Gastroesophageal sphincter (tissue), 4 donors: ENCODE results near the gene CUTA. TPM values are rescaled to one million over a fixed set of nuclear protein-coding genes. Genes with fewer than 3 reads are reported as not detected.
"Not testable (repeated sequence)": the region's sequence is repeated elsewhere in the genome, so short reads cannot be mapped to it uniquely, and the experiment has no call there.

Experiments
- ATAC-seq: fragments of 150-250 bp; one replicate; pipeline ENCODE4 v1.9.1; 2016; ENCODE audit warnings: mild to moderate bottlenecking, moderate library complexity
- H3K27ac ChIP-seq, 4 donors: fragments of 200-600 bp; sonication (generic) in 3 of 4; 1 replicate in 3 of 4; 2 replicates in 1 of 4; pipeline ENCODE4 v1.5.1; 2016 to 2019
- H3K27me3 ChIP-seq: fragments of 200-600 bp; sonication (generic); one replicate; pipeline ENCODE4 v1.5.1; 2019
- H3K36me3 ChIP-seq, 2 donors: fragments of 200-600 bp; sonication (generic); one replicate each; pipeline ENCODE4 v1.5.1; 2019; ENCODE audit warnings: control low read depth in 1 of 2
- H3K4me1 ChIP-seq, 3 donors: fragments of 200-600 bp; sonication (generic); 1 replicate in 2 of 3; 2 replicates in 1 of 3; pipeline ENCODE4 v1.5.1; 2016 to 2019; ENCODE audit warnings: control low read depth in 2 of 3
- H3K4me3 ChIP-seq, 2 donors: fragments of 200-600 bp; sonication (generic); one replicate each; pipeline ENCODE4 v1.5.1; 2019; ENCODE audit warnings: mild to moderate bottlenecking in 1 of 2, moderate library complexity in 1 of 2
- H3K9me3 ChIP-seq, 3 donors: fragments of 200-600 bp; sonication (generic); one replicate each; pipeline ENCODE4 v1.5.1; 2017 to 2019; ENCODE audit warnings: control low read depth in 2 of 3
- CTCF ChIP-seq, 4 experiments: fragments of 200-600 bp in 2 of 4; fragments of 450-650 bp in 2 of 4; sonication (generic) in 1 of 4; IDR thresholded peaks; one replicate each; pipeline ENCODE4 v1.5.1; 2017 to 2019; ENCODE audit warnings: antibody characterized with exemption in 4 of 4, mild to moderate bottlenecking in 2 of 4, moderate library complexity in 2 of 4
- EP300 ChIP-seq: sonication (generic); formaldehyde crosslinking; IDR thresholded peaks from one replicate; pipeline ENCODE4 v1.6.1; 2017; ENCODE audit warnings: antibody characterized with exemption, mild to moderate bottlenecking
- POLR2A ChIP-seq, 2 donors: fragments of 450-650 bp; IDR thresholded peaks; one replicate each; pipeline ENCODE4 v1.6.1; 2017; ENCODE audit warnings: antibody characterized with exemption in 2 of 2, mild to moderate bottlenecking in 2 of 2, moderate library complexity in 1 of 2
- POLR2AphosphoS5 ChIP-seq: sonication (generic); formaldehyde crosslinking; IDR thresholded peaks from one replicate; pipeline ENCODE4 v1.6.1; 2017; ENCODE audit warnings: antibody characterized with exemption
- WGBS, 2 donors: methylation state at CpG; one replicate each; pipeline ENCODE4 v1.1.5; 2018; ENCODE audit warnings: low coverage in 1 of 2; 5-methylcytosine and 5-hydroxymethylcytosine counted together
- total RNA-seq, 4 donors: library from RNA; depleted of rRNA; stranded (reverse); fragments of >200 nt; gene quantifications; one replicate each; pipeline ENCODE4 v1.1.0, GENCODE V29; 2016

Gene CUTA
- total RNA-seq, 4 donors from 2014 or later: 90.2 to 144 (median 124) TPM

- H3K27ac ChIP-seq: no peak overlapping the region
- no peaks in the 10 kb centered on the region for H3K36me3 ChIP-seq
- no peak overlapping the region for H3K4me3 ChIP-seq
- no peaks in the 10 kb centered on the region for H3K27me3 ChIP-seq
- WGBS, 2 donors: 41 to 64% methylated on average over 1 of the region's 4 CpGs
- peaks cover 0 to 22% (median 14%) of the 10 kb centered on the region in 3 donors for H3K4me1 ChIP-seq
- no peaks in the 10 kb centered on the region for H3K9me3 ChIP-seq
- ATAC-seq: no peak
- TF ChIP-seq POLR2AphosphoS5 (no peak), EP300 (no peak), POLR2A (IDR thresholded peaks at IDR 0.05) (no peak), CTCF (IDR thresholded peaks at IDR 0.05) (no peak)
Measured at GRCh38 chr6:33377171-33377570, 40.7 kb downstream of the CUTA start.

GRCh38 chr6:33375143-33375671 lies 42.7 kb downstream of the CUTA start:
- ATAC-seq: peak; percentile 93
- Histone ChIP-seq H3K27ac (peak overlapping the region; percentile 12 to 78 (median 77)), H3K4me1 (peaks cover 0 to 22% (median 14%) of the 10 kb centered on the region in 3 donors), H3K9me3 (no peaks in the 10 kb centered on the region), H3K4me3 (no peak overlapping the region), H3K36me3 (no peaks in the 10 kb centered on the region), H3K27me3 (no peaks in the 10 kb centered on the region)
- TF ChIP-seq POLR2A (IDR thresholded peaks at IDR 0.05) (no peak), POLR2AphosphoS5 (peak; percentile 76)
- WGBS, 2 donors: 14 to 20% methylated on average over 2 to 9 of the region's 9 CpGs

GRCh38 chr6:33373960-33374910 lies 43.7 kb downstream of the CUTA start:
- peaks cover 0 to 22% (median 14%) of the 10 kb centered on the region in 3 donors for H3K4me1 ChIP-seq
- no peak for ATAC-seq
- H3K36me3 ChIP-seq: no peaks in the 10 kb centered on the region
- TF ChIP-seq POLR2AphosphoS5 (no peak), POLR2A (IDR thresholded peaks at IDR 0.05) (no peak)
- WGBS, 2 donors: 32 to 43% methylated on average over 2 to 6 of the region's 8 CpGs
- H3K4me3 ChIP-seq: no peak overlapping the region
- H3K27me3 ChIP-seq: no peaks in the 10 kb centered on the region
- peak overlapping the region in 3 of 4 donors; percentile 39 to 78 (median 76) for H3K27ac ChIP-seq
- no peaks in the 10 kb centered on the region for H3K9me3 ChIP-seq

GRCh38 chr6:33372526-33373123 lies 45.3 kb downstream of the CUTA start:
- H3K27me3 ChIP-seq: no peaks in the 10 kb centered on the region
- TF ChIP-seq POLR2AphosphoS5 (no peak), CTCF (IDR thresholded peaks at IDR 0.05) (no peak), EP300 (no peak), POLR2A (IDR thresholded peaks at IDR 0.05) (no peak)
- WGBS, 2 donors: 48 to 50% methylated on average over 1 to 5 of the region's 5 CpGs
- H3K4me1 ChIP-seq: peaks cover 0 to 22% (median 14%) of the 10 kb centered on the region in 3 donors
- no peak for ATAC-seq
- H3K36me3 ChIP-seq: no peaks in the 10 kb centered on the region
- no peak overlapping the region for H3K4me3 ChIP-seq
- no peak overlapping the region for H3K27ac ChIP-seq
- H3K9me3 ChIP-seq: no peaks in the 10 kb centered on the region

GRCh38 chr6:33371901-33372300 lies 46.0 kb downstream of the CUTA start:
- 88% methylated on average over 7 of the region's 8 CpGs; no CpG with 5 or more reads in 1 of the 2 donors for WGBS, 2 donors
- not testable (repeated sequence) for ATAC-seq

GRCh38 chr6:33367715-33368025 lies 50.2 kb downstream of the CUTA start:
- ATAC-seq, H3K9me3 ChIP-seq, H3K36me3 ChIP-seq, H3K27me3 ChIP-seq, H3K27ac ChIP-seq, H3K4me1 ChIP-seq, H3K4me3 ChIP-seq: not testable (repeated sequence)
- 94 to 96% methylated on average over 4 to 5 of the region's 5 CpGs for WGBS, 2 donors

More at GRCh38 chr6:33371901-33372300, 46.0 kb downstream of the CUTA start:
- peaks cover 0 to 22% (median 14%) of the 10 kb centered on the region in 3 donors for H3K4me1 ChIP-seq
- not testable (repeated sequence) for H3K4me3 ChIP-seq, H3K27me3 ChIP-seq, H3K27ac ChIP-seq, H3K9me3 ChIP-seq, H3K36me3 ChIP-seq
